Skeletal muscle satellite cell (primary cell): ENCODE results near the gene GFRA1.
"Not testable (repeated sequence)": the region's sequence is repeated elsewhere in the genome, so short reads cannot be mapped to it uniquely, and the experiment has no call there.

ENCODE experiments used
- H3K27me3 ChIP-seq: 2 replicates; pipeline ENCODE4 v1.7.0; 2013; ENCODE audit warnings: low read length; ENCODE audit not compliant: control insufficient read depth, insufficient read depth
- H3K36me3 ChIP-seq: 2 replicates; pipeline ENCODE4 v1.7.0; 2013; ENCODE audit warnings: mild to moderate bottlenecking, control low read depth, low read length; ENCODE audit not compliant: insufficient read depth
- H3K4me1 ChIP-seq: 2 replicates; pipeline ENCODE4 v1.7.0; 2013; ENCODE audit warnings: low read length; ENCODE audit not compliant: control insufficient read depth, insufficient read depth
- H3K4me2 ChIP-seq: 2 replicates; pipeline ENCODE4 v1.7.0; 2013; ENCODE audit warnings: mild to moderate bottlenecking, low read length
- H3K4me3 ChIP-seq: 2 replicates; pipeline ENCODE4 v1.7.0; 2013; ENCODE audit warnings: low read length
- H3K9ac ChIP-seq: 2 replicates; pipeline ENCODE4 v1.7.0; 2013; ENCODE audit warnings: mild to moderate bottlenecking, low read depth, low read length, moderate library complexity
- H3K9me3 ChIP-seq: replicated peaks from 2 replicates; pipeline ENCODE4 v1.7.0; 2013; ENCODE audit warnings: mild to moderate bottlenecking, control low read depth, low read length

The GFRA1 gene

GRCh38 chr10:116168329-116168728 is 104.7 kb downstream of the GFRA1 start:
- Histone ChIP-seq H3K4me3 (no peak overlapping the region), H3K36me3 (no peaks in the 10 kb centered on the region), H3K9ac (no peak overlapping the region), H3K4me2 (no peak overlapping the region), H3K27me3 (no peaks in the 10 kb centered on the region), H3K4me1 (peaks cover 13% of the 10 kb centered on the region), H3K9me3 (no peaks in the 10 kb centered on the region)

GRCh38 chr10:116165941-116166340 is 107.1 kb downstream of the GFRA1 start:
- peaks cover 10% of the 10 kb centered on the region for H3K4me1 ChIP-seq
- not testable (repeated sequence) for H3K36me3 ChIP-seq, H3K27me3 ChIP-seq

GRCh38 chr10:116164291-116164690 is 108.7 kb downstream of the GFRA1 start:
- Histone ChIP-seq H3K4me1 (no peaks in the 10 kb centered on the region), H3K4me2 (no peak overlapping the region), H3K9ac (no peak overlapping the region), H3K36me3 (no peaks in the 10 kb centered on the region), H3K27me3 (no peaks in the 10 kb centered on the region), H3K9me3 (no peaks in the 10 kb centered on the region), H3K4me3 (no peak overlapping the region)

More at GRCh38 chr10:116165941-116166340, 107.1 kb downstream of the GFRA1 start:
- H3K9ac ChIP-seq, H3K9me3 ChIP-seq, H3K4me2 ChIP-seq, H3K4me3 ChIP-seq: not testable (repeated sequence)

GRCh38 chr10:116163333-116164131 is 109.5 kb downstream of the GFRA1 start:
- no peaks in the 10 kb centered on the region for H3K27me3 ChIP-seq
- no peaks in the 10 kb centered on the region for H3K4me1 ChIP-seq
- no peak overlapping the region for H3K4me3 ChIP-seq
- no peak overlapping the region for H3K9ac ChIP-seq
- H3K9me3 ChIP-seq, result no peaks in the 10 kb centered on the region
- H3K4me2 ChIP-seq, result no peak overlapping the region
- no peaks in the 10 kb centered on the region for H3K36me3 ChIP-seq

GRCh38 chr10:116162851-116163250 is 110.2 kb downstream of the GFRA1 start:
- H3K27me3 ChIP-seq, result no peaks in the 10 kb centered on the region
- no peaks in the 10 kb centered on the region for H3K4me1 ChIP-seq
- H3K4me3 ChIP-seq, result no peak overlapping the region
- no peak overlapping the region for H3K9ac ChIP-seq
- no peaks in the 10 kb centered on the region for H3K36me3 ChIP-seq
- no peaks in the 10 kb centered on the region for H3K9me3 ChIP-seq
- no peak overlapping the region for H3K4me2 ChIP-seq

GRCh38 chr10:116160271-116160670 is 112.7 kb downstream of the GFRA1 start:
- Histone ChIP-seq H3K4me3 (no peak overlapping the region), H3K4me1 (no peaks in the 10 kb centered on the region), H3K4me2 (no peak overlapping the region), H3K36me3 (no peaks in the 10 kb centered on the region), H3K9ac (no peak overlapping the region), H3K9me3 (no peaks in the 10 kb centered on the region), H3K27me3 (no peaks in the 10 kb centered on the region)

- Histone ChIP-seq H3K9ac (no peak overlapping the region), H3K27me3 (no peaks in the 10 kb centered on the region)
These were observed 113.8 kb downstream of the GFRA1 start for GRCh38 chr10:116159197-116159596.

GRCh38 chr10:116158036-116158435 is 115.0 kb downstream of the GFRA1 start:
- Histone ChIP-seq H3K9ac (no peak overlapping the region), H3K4me2 (no peak overlapping the region), H3K27me3 (no peaks in the 10 kb centered on the region)

More at GRCh38 chr10:116159197-116159596, 113.8 kb downstream of the GFRA1 start:
- Histone ChIP-seq H3K9me3 (no peaks in the 10 kb centered on the region), H3K4me3 (no peak overlapping the region), H3K4me2 (no peak overlapping the region), H3K4me1 (no peaks in the 10 kb centered on the region), H3K36me3 (no peaks in the 10 kb centered on the region)

GRCh38 chr10:116157485-116157884 is 115.5 kb downstream of the GFRA1 start:
- H3K4me2 ChIP-seq, result no peak overlapping the region
- no peak overlapping the region for H3K9ac ChIP-seq
- no peaks in the 10 kb centered on the region for H3K9me3 ChIP-seq
- no peaks in the 10 kb centered on the region for H3K4me1 ChIP-seq
- no peaks in the 10 kb centered on the region for H3K36me3 ChIP-seq
- H3K4me3 ChIP-seq, result no peak overlapping the region
- no peaks in the 10 kb centered on the region for H3K27me3 ChIP-seq

More at GRCh38 chr10:116158036-116158435, 115.0 kb downstream of the GFRA1 start:
- Histone ChIP-seq H3K36me3 (no peaks in the 10 kb centered on the region), H3K4me1 (no peaks in the 10 kb centered on the region), H3K4me3 (no peak overlapping the region), H3K9me3 (no peaks in the 10 kb centered on the region)

- H3K4me2 ChIP-seq, result no peak overlapping the region
These were observed 116.2 kb downstream of the GFRA1 start for GRCh38 chr10:116156819-116157218.

GRCh38 chr10:116155191-116155590 is 117.8 kb downstream of the GFRA1 start:
- H3K4me1 ChIP-seq, result no peaks in the 10 kb centered on the region
- no peaks in the 10 kb centered on the region for H3K36me3 ChIP-seq
- no peaks in the 10 kb centered on the region for H3K9me3 ChIP-seq
- no peak overlapping the region for H3K9ac ChIP-seq
- no peak overlapping the region for H3K4me3 ChIP-seq
- no peak overlapping the region for H3K4me2 ChIP-seq
- no peaks in the 10 kb centered on the region for H3K27me3 ChIP-seq

More at GRCh38 chr10:116156819-116157218, 116.2 kb downstream of the GFRA1 start:
- Histone ChIP-seq H3K27me3 (no peaks in the 10 kb centered on the region), H3K9me3 (no peaks in the 10 kb centered on the region), H3K36me3 (no peaks in the 10 kb centered on the region), H3K4me1 (no peaks in the 10 kb centered on the region), H3K9ac (no peak overlapping the region), H3K4me3 (no peak overlapping the region)

- H3K4me2 ChIP-seq, result no peak overlapping the region
- H3K36me3 ChIP-seq, result no peaks in the 10 kb centered on the region
- no peaks in the 10 kb centered on the region for H3K4me1 ChIP-seq
- H3K4me3 ChIP-seq, result no peak overlapping the region
- H3K9ac ChIP-seq, result no peak overlapping the region
- H3K9me3 ChIP-seq, result no peaks in the 10 kb centered on the region
- no peaks in the 10 kb centered on the region for H3K27me3 ChIP-seq
These were observed 118.4 kb downstream of the GFRA1 start for GRCh38 chr10:116154651-116155050.
